ENCODE measurements around the gene PVR.

PVR gene

DNA sequence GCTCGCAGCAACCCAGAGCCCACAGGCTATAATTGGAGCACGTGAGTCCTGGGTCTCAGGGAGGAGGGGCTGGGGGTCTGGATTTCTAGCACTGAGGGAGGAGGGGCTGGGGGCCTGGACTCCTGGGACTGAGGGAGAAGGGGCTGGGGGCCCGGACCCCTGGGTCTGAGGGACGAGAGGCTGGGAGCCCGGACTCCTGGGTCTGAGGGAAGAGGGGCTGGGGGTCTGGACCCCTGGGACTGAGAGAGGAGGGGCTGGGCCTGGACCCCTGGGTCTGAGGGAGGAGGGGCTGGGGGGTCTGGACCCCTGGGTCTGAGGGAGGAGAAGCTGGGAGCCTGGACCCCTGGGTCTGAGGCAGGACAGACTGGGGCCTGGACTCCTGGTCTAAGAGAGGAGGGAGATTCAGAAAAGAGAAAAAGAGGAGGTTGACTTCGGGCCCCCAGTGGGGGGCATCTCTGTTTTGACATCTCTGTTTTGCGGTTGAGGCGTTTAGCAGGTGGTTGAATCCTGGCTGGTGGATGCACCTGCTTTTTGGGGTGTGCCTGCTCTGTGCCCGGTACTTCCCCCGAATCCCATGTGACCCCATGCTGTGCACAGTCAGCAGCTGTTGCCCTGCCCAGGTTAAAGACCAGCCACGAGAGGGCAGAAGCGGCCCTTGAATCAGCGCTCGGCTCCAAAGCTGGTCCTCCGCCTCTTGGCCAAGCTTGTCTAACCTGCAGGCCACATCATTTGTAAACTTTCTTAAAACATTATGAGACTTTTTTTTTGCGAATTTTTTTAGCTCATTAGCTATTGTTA lies 10.5 kb downstream of the PVR start:
- Histone ChIP-seq H3K4me2 (ENCODE audit: low read length) (peak overlapping the region; percentile 57), H3K27me3 (ENCODE audit: low read depth, low read length) (peaks cover 29% of the 10 kb centered on the region), H3K9me3 (ENCODE audit: insufficient read depth, low read length) (no peaks in the 10 kb centered on the region), H3K79me2 (ENCODE audit: low read length) (no peaks in the 10 kb centered on the region), H3K4me1 (ENCODE audit: low read length) (peaks cover 11% of the 10 kb centered on the region), H3K4me3 (ENCODE audit: low read length) (peak overlapping the region; percentile 4; the same call in 1 of the 2 replicates), H2AFZ (ENCODE audit: low read depth, low read length) (no peak overlapping the region), H3K36me3 (replicated peaks; ENCODE audit: low read depth, low read length) (no peaks in the 10 kb centered on the region), H4K20me1 (ENCODE audit: insufficient read depth, low read length) (no peaks in the 10 kb centered on the region), H3K27ac (ENCODE audit: low read length) (no peak overlapping the region), H3K9ac (ENCODE audit: low read length) (no peak overlapping the region)
- TF ChIP-seq, protein P1, sequence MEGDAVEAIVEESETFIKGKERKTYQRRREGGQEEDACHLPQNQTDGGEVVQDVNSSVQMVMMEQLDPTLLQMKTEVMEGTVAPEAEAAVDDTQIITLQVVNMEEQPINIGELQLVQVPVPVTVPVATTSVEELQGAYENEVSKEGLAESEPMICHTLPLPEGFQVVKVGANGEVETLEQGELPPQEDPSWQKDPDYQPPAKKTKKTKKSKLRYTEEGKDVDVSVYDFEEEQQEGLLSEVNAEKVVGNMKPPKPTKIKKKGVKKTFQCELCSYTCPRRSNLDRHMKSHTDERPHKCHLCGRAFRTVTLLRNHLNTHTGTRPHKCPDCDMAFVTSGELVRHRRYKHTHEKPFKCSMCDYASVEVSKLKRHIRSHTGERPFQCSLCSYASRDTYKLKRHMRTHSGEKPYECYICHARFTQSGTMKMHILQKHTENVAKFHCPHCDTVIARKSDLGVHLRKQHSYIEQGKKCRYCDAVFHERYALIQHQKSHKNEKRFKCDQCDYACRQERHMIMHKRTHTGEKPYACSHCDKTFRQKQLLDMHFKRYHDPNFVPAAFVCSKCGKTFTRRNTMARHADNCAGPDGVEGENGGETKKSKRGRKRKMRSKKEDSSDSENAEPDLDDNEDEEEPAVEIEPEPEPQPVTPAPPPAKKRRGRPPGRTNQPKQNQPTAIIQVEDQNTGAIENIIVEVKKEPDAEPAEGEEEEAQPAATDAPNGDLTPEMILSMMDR (IDR thresholded peaks at IDR 0.05; ENCODE audit: low read depth, low read length): peak; percentile 90
- no peak for TF ChIP-seq EZH2phosphoT487 (IDR thresholded peaks at IDR 0.05; ENCODE audit: low read depth)

- Histone ChIP-seq H3K9ac (ENCODE audit: low read length) (no peak overlapping the region), H3K4me1 (ENCODE audit: low read length) (peaks cover 11% of the 10 kb centered on the region), H3K27me3 (ENCODE audit: low read depth, low read length) (peaks cover 29% of the 10 kb centered on the region), H3K4me3 (ENCODE audit: low read length) (no peak overlapping the region), H3K27ac (ENCODE audit: low read length) (no peak overlapping the region), H3K4me2 (ENCODE audit: low read length) (peak overlapping the region; percentile 36), H2AFZ (ENCODE audit: low read depth, low read length) (no peak overlapping the region), H3K36me3 (replicated peaks; ENCODE audit: low read depth, low read length) (no peaks in the 10 kb centered on the region), H4K20me1 (ENCODE audit: insufficient read depth, low read length) (no peaks in the 10 kb centered on the region), H3K9me3 (ENCODE audit: insufficient read depth, low read length) (no peaks in the 10 kb centered on the region), H3K79me2 (ENCODE audit: low read length) (no peaks in the 10 kb centered on the region)
- TF ChIP-seq, protein P1 (IDR thresholded peaks at IDR 0.05; ENCODE audit: low read depth, low read length): peak; percentile 94
- TF ChIP-seq EZH2phosphoT487 (IDR thresholded peaks at IDR 0.05; ENCODE audit: low read depth): no peak
Measured at GRCh38 chr19:44657211-44657921, 13.7 kb downstream of the PVR start.

DNA sequence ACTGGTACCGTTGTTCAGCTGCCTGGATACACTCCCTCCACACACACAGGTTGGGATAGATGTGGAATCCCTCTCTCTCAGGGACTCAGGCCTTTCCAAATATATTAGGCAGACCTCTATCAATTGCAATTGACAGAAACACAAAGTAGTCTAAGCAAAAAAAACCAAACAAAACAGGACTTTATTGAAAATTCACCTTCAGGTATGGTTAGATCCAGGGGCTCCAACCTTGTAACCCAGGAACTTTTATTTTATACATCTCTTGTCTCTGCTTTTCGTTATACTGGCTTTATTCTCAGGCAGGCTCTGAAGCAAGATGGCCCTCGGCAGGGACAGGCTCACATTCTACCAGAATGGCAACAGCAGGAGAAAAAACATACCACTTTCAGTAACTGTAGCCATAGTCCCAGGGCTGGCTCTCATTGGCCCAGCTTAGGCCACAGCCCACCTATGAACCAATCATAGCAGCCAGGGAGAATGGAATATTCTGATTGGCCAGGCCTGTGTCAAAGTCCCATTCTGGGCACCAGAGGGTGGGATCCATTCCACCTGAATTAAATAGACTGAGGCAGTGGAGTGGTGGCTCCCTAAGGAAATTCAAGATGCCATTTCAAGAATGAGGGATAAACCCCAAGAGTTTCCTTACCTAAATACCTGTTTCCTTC lies 14.5 kb downstream of the PVR start:
- H3K79me2 ChIP-seq (ENCODE audit: low read length): no peaks in the 10 kb centered on the region
- no peak overlapping the region for H3K4me2 ChIP-seq (ENCODE audit: low read length)
- H3K4me3 ChIP-seq (ENCODE audit: low read length): no peak overlapping the region
- peaks cover 11% of the 10 kb centered on the region for H3K4me1 ChIP-seq (ENCODE audit: low read length)
- TF ChIP-seq, protein P1 (IDR thresholded peaks at IDR 0.05; ENCODE audit: low read depth, low read length): no peak
- no peak for TF ChIP-seq EZH2phosphoT487 (IDR thresholded peaks at IDR 0.05; ENCODE audit: low read depth)
- H3K9me3 ChIP-seq (ENCODE audit: insufficient read depth, low read length): no peaks in the 10 kb centered on the region
- H3K36me3 ChIP-seq (replicated peaks; ENCODE audit: low read depth, low read length): no peaks in the 10 kb centered on the region
- H3K27ac ChIP-seq (ENCODE audit: low read length): no peak overlapping the region
- peaks cover 32% of the 10 kb centered on the region for H3K27me3 ChIP-seq (ENCODE audit: low read depth, low read length)
- H4K20me1 ChIP-seq (ENCODE audit: insufficient read depth, low read length): no peaks in the 10 kb centered on the region
- no peak overlapping the region for H3K9ac ChIP-seq (ENCODE audit: low read length)
- no peak overlapping the region for H2AFZ ChIP-seq (ENCODE audit: low read depth, low read length)

GRCh38 chr19:44660081-44660480 lies 16.4 kb downstream of the PVR start:
- Histone ChIP-seq H3K4me1 (ENCODE audit: low read length) (no peaks in the 10 kb centered on the region), H3K36me3 (replicated peaks; ENCODE audit: low read depth, low read length) (no peaks in the 10 kb centered on the region), H3K79me2 (ENCODE audit: low read length) (no peaks in the 10 kb centered on the region), H3K27ac (ENCODE audit: low read length) (no peak overlapping the region), H4K20me1 (ENCODE audit: insufficient read depth, low read length) (no peaks in the 10 kb centered on the region), H3K9me3 (ENCODE audit: insufficient read depth, low read length) (no peaks in the 10 kb centered on the region), H3K9ac (ENCODE audit: low read length) (no peak overlapping the region), H2AFZ (ENCODE audit: low read depth, low read length) (no peak overlapping the region), H3K27me3 (ENCODE audit: low read depth, low read length) (peaks cover 35% of the 10 kb centered on the region), H3K4me2 (ENCODE audit: low read length) (no peak overlapping the region), H3K4me3 (ENCODE audit: low read length) (no peak overlapping the region)
- no peak for TF ChIP-seq EZH2phosphoT487 (IDR thresholded peaks at IDR 0.05; ENCODE audit: low read depth)
- TF ChIP-seq, protein P1 (IDR thresholded peaks at IDR 0.05; ENCODE audit: low read depth, low read length): no peak
